GM19438 (cell line): ENCODE measurements around the gene PRKCE.

Experiments used
- ATAC-seq: cut with Tn5 transposase; IDR thresholded peaks from one replicate; pipeline ENCODE4 v1.9.1; 2021; ENCODE audit warnings: low read depth; ENCODE audit not compliant: unreplicated experiment

Gene PRKCE

GRCh38 chr2:46000660-46001059 lies 349.2 kb downstream of the PRKCE start:
- ATAC-seq = no peak

GRCh38 chr2:46001290-46001689 lies 349.8 kb downstream of the PRKCE start:
- ATAC-seq = no peak

GRCh38 chr2:46001741-46002506 lies 350.4 kb downstream of the PRKCE start:
- ATAC-seq = no peak

- ATAC-seq = no peak
Observed at GRCh38 chr2:46002507-46002883, 351.0 kb downstream of the PRKCE start.

- ATAC-seq = no peak
Observed at GRCh38 chr2:46002947-46003346, 351.5 kb downstream of the PRKCE start.

- no peak for ATAC-seq
Observed at GRCh38 chr2:46003903-46004473, 352.5 kb downstream of the PRKCE start.

GRCh38 chr2:46006473-46007025 lies 355.1 kb downstream of the PRKCE start:
- no peak for ATAC-seq

GRCh38 chr2:46007412-46007811 lies 355.9 kb downstream of the PRKCE start:
- no peak for ATAC-seq

GRCh38 chr2:46008091-46008870 lies 356.8 kb downstream of the PRKCE start:
- ATAC-seq = no peak

- no peak for ATAC-seq
Observed at GRCh38 chr2:46009315-46009714, 357.8 kb downstream of the PRKCE start.

GRCh38 chr2:46009772-46010171 lies 358.3 kb downstream of the PRKCE start:
- ATAC-seq = no peak

- ATAC-seq = no peak
Observed at GRCh38 chr2:46010223-46010924, 358.9 kb downstream of the PRKCE start.

- ATAC-seq = no peak
Observed at GRCh38 chr2:46010925-46011490, 359.5 kb downstream of the PRKCE start.

GRCh38 chr2:46012618-46013240 lies 361.3 kb downstream of the PRKCE start:
- ATAC-seq = no peak

- no peak for ATAC-seq
Observed at GRCh38 chr2:46013726-46014125, 362.3 kb downstream of the PRKCE start.

GRCh38 chr2:46014911-46015654 lies 363.6 kb downstream of the PRKCE start:
- ATAC-seq = no peak

- ATAC-seq = no peak
Observed at GRCh38 chr2:46015671-46016070, 364.2 kb downstream of the PRKCE start.

GRCh38 chr2:46016091-46016490 lies 364.6 kb downstream of the PRKCE start:
- ATAC-seq = no peak
